ENCODE results near the gene ATP2B3.

DNA sequence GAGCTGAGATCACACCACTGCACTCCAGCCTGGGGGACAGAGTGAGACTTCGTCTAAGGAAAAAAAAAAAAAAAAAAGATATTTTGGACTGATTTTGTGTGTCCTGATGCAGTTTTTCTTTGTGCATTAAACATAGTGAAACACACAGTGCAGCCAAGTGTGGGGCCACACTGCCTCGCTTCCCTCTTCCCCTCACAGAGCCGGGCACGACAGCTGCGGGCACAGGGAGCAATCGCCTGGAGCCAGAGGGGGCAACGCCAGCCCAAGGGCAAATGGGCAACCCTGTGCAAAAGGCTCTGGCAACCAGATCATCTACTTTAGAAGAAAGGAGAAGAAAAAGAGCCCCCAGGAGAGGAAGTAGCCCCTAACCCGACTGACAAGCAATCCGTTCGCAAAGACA, 95.0 kb downstream of the ATP2B3 start:
- TF ChIP-seq, protein P1, sequence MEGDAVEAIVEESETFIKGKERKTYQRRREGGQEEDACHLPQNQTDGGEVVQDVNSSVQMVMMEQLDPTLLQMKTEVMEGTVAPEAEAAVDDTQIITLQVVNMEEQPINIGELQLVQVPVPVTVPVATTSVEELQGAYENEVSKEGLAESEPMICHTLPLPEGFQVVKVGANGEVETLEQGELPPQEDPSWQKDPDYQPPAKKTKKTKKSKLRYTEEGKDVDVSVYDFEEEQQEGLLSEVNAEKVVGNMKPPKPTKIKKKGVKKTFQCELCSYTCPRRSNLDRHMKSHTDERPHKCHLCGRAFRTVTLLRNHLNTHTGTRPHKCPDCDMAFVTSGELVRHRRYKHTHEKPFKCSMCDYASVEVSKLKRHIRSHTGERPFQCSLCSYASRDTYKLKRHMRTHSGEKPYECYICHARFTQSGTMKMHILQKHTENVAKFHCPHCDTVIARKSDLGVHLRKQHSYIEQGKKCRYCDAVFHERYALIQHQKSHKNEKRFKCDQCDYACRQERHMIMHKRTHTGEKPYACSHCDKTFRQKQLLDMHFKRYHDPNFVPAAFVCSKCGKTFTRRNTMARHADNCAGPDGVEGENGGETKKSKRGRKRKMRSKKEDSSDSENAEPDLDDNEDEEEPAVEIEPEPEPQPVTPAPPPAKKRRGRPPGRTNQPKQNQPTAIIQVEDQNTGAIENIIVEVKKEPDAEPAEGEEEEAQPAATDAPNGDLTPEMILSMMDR (IDR thresholded peaks at IDR 0.05; ENCODE audit: low read length): no peak
- no peak for TF ChIP-seq EZH2 (IDR thresholded peaks at IDR 0.05; ENCODE audit: borderline replicate concordance, low read length)

Measured in OCI-LY1 (cell line).